HEK293T (cell line): Measurements from ENCODE around the gene DRAM1.
"Not testable (repeated sequence)": the region's sequence is repeated elsewhere in the genome, so short reads cannot be mapped to it uniquely, and the experiment has no call there.

Experiments
- CTCF ChIA-PET: fragments of 350-600 bp; formaldehyde crosslinking; extraction: SDS; loops from one replicate; lab custom pipeline; 2021; ENCODE audit warnings: antibody characterized with exemption, inconsistent platforms; lab: Yijun Ruan, JAX
- POLR2A ChIA-PET: fragments of 350-600 bp; formaldehyde crosslinking; extraction: SDS; loops from one replicate; lab custom pipeline; 2020; ENCODE audit warnings: antibody characterized with exemption, inconsistent platforms; lab: Yijun Ruan, JAX
- DNase-seq: peaks from one replicate; pipeline ENCODE4 v3.0.0; 2012; ENCODE audit warnings: mixed read lengths; ENCODE audit errors: extremely low spot score
- ARNT ChIP-seq: fragments of 450-650 bp; IDR thresholded peaks from 2 replicates; pipeline ENCODE4 v1.6.1; 2017; ENCODE audit warnings: mild to moderate bottlenecking
- BHLHE40 ChIP-seq: fragments of 450-650 bp; IDR thresholded peaks from 2 replicates; pipeline ENCODE4 v1.6.1; 2016; ENCODE audit warnings: mild to moderate bottlenecking, moderate library complexity, borderline replicate concordance
- CTBP1 ChIP-seq: fragments of 450-650 bp; IDR thresholded peaks from 2 replicates; pipeline ENCODE4 v1.6.1; 2016; ENCODE audit warnings: borderline replicate concordance
- ELF4 ChIP-seq: fragments of 450-650 bp; IDR thresholded peaks from 2 replicates; pipeline ENCODE4 v1.6.1; 2017; ENCODE audit warnings: antibody characterized with exemption
- FOXA1 ChIP-seq: fragments of 450-650 bp; IDR thresholded peaks from 2 replicates; pipeline ENCODE4 v1.6.1; 2016; ENCODE audit warnings: mild to moderate bottlenecking
- FOXK2 ChIP-seq: fragments of 450-650 bp; IDR thresholded peaks from 2 replicates; pipeline ENCODE4 v1.6.1; 2016; ENCODE audit warnings: mild to moderate bottlenecking
- FOXM1 ChIP-seq: fragments of 450-650 bp; IDR thresholded peaks from 2 replicates; pipeline ENCODE4 v1.6.1; 2017; ENCODE audit warnings: mild to moderate bottlenecking, borderline replicate concordance
- HDGF ChIP-seq: fragments of 450-650 bp; IDR thresholded peaks from 2 replicates; pipeline ENCODE4 v1.6.1; 2017; ENCODE audit warnings: antibody characterized with exemption, borderline replicate concordance
- L3MBTL2 ChIP-seq: fragments of 450-650 bp; conservative IDR thresholded peaks from 2 replicates; pipeline ENCODE4 v1.6.1; 2016; ENCODE audit warnings: mild to moderate bottlenecking
- LEF1 ChIP-seq: fragments of 450-650 bp; IDR thresholded peaks from 2 replicates; pipeline ENCODE4 v1.6.1; 2017; ENCODE audit warnings: mild to moderate bottlenecking, borderline replicate concordance
- NFRKB ChIP-seq: fragments of 450-650 bp; IDR thresholded peaks from 2 replicates; pipeline ENCODE4 v1.6.1; 2016; ENCODE audit warnings: mild to moderate bottlenecking, moderate library complexity
- PKNOX1 ChIP-seq: fragments of 450-650 bp; IDR thresholded peaks from 2 replicates; pipeline ENCODE4 v1.6.1; 2016
- SP1 ChIP-seq: fragments of 450-650 bp; IDR thresholded peaks from 2 replicates; pipeline ENCODE4 v1.6.1; 2017
- SUZ12 ChIP-seq: fragments of 450-650 bp; IDR thresholded peaks from 2 replicates; pipeline ENCODE4 v1.6.1; 2016; ENCODE audit warnings: mild to moderate bottlenecking
- TARDBP ChIP-seq: fragments of 450-650 bp; IDR thresholded peaks from 2 replicates; pipeline ENCODE4 v1.6.1; 2016
- ZNF384 ChIP-seq: fragments of 450-650 bp; IDR thresholded peaks from 2 replicates; pipeline ENCODE4 v1.6.1; 2016

Gene DRAM1

GRCh38 chr12:101858361-101858760 lies 19.0 kb upstream of the DRAM1 start:
- POLR2A ChIA-PET, result no interaction called here
- TF ChIP-seq SP1, result no peak
- no peak for TF ChIP-seq PKNOX1
- TF ChIP-seq LEF1, result no peak
- no peak for TF ChIP-seq TARDBP
- TF ChIP-seq FOXK2, result no peak
- no peak for TF ChIP-seq SUZ12
- TF ChIP-seq NFRKB, result no peak
- no peak for TF ChIP-seq ELF4
- TF ChIP-seq ARNT, result no peak
- no peak for TF ChIP-seq HDGF
- no peak for TF ChIP-seq BHLHE40
- DNase-seq, result no peak
- CTCF ChIA-PET, result no interaction called here

GRCh38 chr12:101859664-101860607 lies 17.4 kb upstream of the DRAM1 start:
- DNase-seq, result no peak
- CTCF ChIA-PET, result no interaction called here
- TF ChIP-seq ZNF384 (no peak), ELF4 (no peak), FOXM1 (no peak), NFRKB (no peak), ARNT (no peak), SP1 (no peak), TARDBP (no peak), SUZ12 (no peak), L3MBTL2 (no peak), FOXA1 (no peak), CTBP1 (no peak), PKNOX1 (no peak), LEF1 (no peak), FOXK2 (no peak), BHLHE40 (no peak), HDGF (no peak)
- POLR2A ChIA-PET, result no interaction called here

- CTCF ChIA-PET, DNase-seq, POLR2A ChIA-PET: not testable (repeated sequence)
Measured at GRCh38 chr12:101861688-101862087, 15.7 kb upstream of the DRAM1 start.

GRCh38 chr12:101862245-101862644 lies 15.1 kb upstream of the DRAM1 start:
- CTCF ChIA-PET, result no interaction called here
- POLR2A ChIA-PET, result no interaction called here
- TF ChIP-seq LEF1, result no peak
- TF ChIP-seq L3MBTL2, result no peak
- TF ChIP-seq SUZ12, result no peak
- no peak for TF ChIP-seq SP1
- TF ChIP-seq NFRKB, result no peak
- no peak for TF ChIP-seq FOXM1
- TF ChIP-seq CTBP1, result no peak
- TF ChIP-seq BHLHE40, result no peak
- no peak for TF ChIP-seq HDGF
- TF ChIP-seq PKNOX1, result no peak
- TF ChIP-seq ZNF384, result no peak
- no peak for TF ChIP-seq FOXK2
- no peak for TF ChIP-seq FOXA1
- no peak for TF ChIP-seq ARNT
- no peak for TF ChIP-seq ELF4
- no peak for TF ChIP-seq TARDBP
- DNase-seq, result no peak

GRCh38 chr12:101863981-101864380 lies 13.4 kb upstream of the DRAM1 start:
- DNase-seq, result no peak
- TF ChIP-seq TARDBP (no peak), FOXM1 (no peak)
- POLR2A ChIA-PET, result no interaction called here
- CTCF ChIA-PET, result no interaction called here

- CTCF ChIA-PET, result no interaction called here
- TF ChIP-seq FOXM1 (no peak), ARNT (no peak), FOXK2 (no peak), SUZ12 (no peak), ELF4 (no peak), LEF1 (no peak), TARDBP (no peak), ZNF384 (no peak), PKNOX1 (no peak), FOXA1 (no peak), SP1 (no peak), BHLHE40 (no peak), L3MBTL2 (no peak), NFRKB (no peak), CTBP1 (no peak), HDGF (no peak)
- POLR2A ChIA-PET, result no interaction called here
- DNase-seq, result no peak
Measured at GRCh38 chr12:101866615-101867373, 10.6 kb upstream of the DRAM1 start.

GRCh38 chr12:101867619-101868018 lies 9.8 kb upstream of the DRAM1 start:
- POLR2A ChIA-PET, CTCF ChIA-PET, DNase-seq: not testable (repeated sequence)
